GM23338 (cell line): Measurements from ENCODE around the gene NUDT15. TPM values are rescaled to one million over a fixed set of nuclear protein-coding genes. Genes with fewer than 3 reads are reported as not detected.

Experiments used
- ATAC-seq: fragments of 200-7000 bp; cut with Tn5 transposase; 3 replicates; pipeline ENCODE4 v1.9.1; 2020
- DNase-seq: peaks from one replicate; pipeline ENCODE4 v3.0.0-alpha.2; 2015; ENCODE audit warnings: low spot score
- H2AFZ ChIP-seq: fragments of 200-600 bp; sonication (generic); 2 replicates; pipeline ENCODE4 v1.8.0; 2016; ENCODE audit warnings: antibody characterized with exemption, mild to moderate bottlenecking, moderate library complexity
- H3F3A ChIP-seq: fragments of 200-600 bp; sonication (generic); replicated peaks from 2 replicates; pipeline ENCODE4 v1.8.0; 2017; ENCODE audit warnings: antibody characterized with exemption, mixed run types, low read depth
- H3K27ac ChIP-seq: fragments of 200-600 bp; sonication (generic); 2 replicates; pipeline ENCODE4 v1.6.1; 2016; ENCODE audit warnings: low read depth
- H3K27me3 ChIP-seq: fragments of 200-600 bp; sonication (generic); 2 replicates; pipeline ENCODE4 v1.8.0; 2016; ENCODE audit warnings: mild to moderate bottlenecking, mixed run types, moderate library complexity; ENCODE audit not compliant: insufficient read depth
- H3K36me3 ChIP-seq: fragments of 200-600 bp; sonication (generic); 2 replicates; pipeline ENCODE4 v1.8.0; 2016; ENCODE audit warnings: mild to moderate bottlenecking; ENCODE audit not compliant: insufficient read depth
- H3K4me1 ChIP-seq: fragments of 200-600 bp; sonication (generic); 2 replicates; pipeline ENCODE4 v1.8.0; 2016; ENCODE audit warnings: mild to moderate bottlenecking, moderate library complexity; ENCODE audit not compliant: insufficient read depth
- H3K4me2 ChIP-seq: fragments of 200-600 bp; sonication (generic); 2 replicates; pipeline ENCODE4 v1.7.1; 2017; ENCODE audit warnings: mixed run types
- H3K4me3 ChIP-seq: fragments of 200-600 bp; sonication (generic); 2 replicates; pipeline ENCODE4 v1.6.1; 2016; ENCODE audit warnings: mixed run types
- H3K79me2 ChIP-seq: fragments of 200-600 bp; sonication (generic); replicated peaks from 2 replicates; pipeline ENCODE4 v1.8.0; 2017; ENCODE audit warnings: mild to moderate bottlenecking; ENCODE audit not compliant: insufficient read depth
- H3K9me2 ChIP-seq: fragments of 200-600 bp; sonication (generic); 2 replicates; pipeline ENCODE4 v1.8.0; 2017; ENCODE audit not compliant: insufficient read depth
- H4K20me1 ChIP-seq: fragments of 200-600 bp; sonication (generic); replicated peaks from 2 replicates; pipeline ENCODE4 v1.8.0; 2017; ENCODE audit warnings: mild to moderate bottlenecking; ENCODE audit not compliant: insufficient read depth
- H3K27ac Mint-ChIP-seq: 2 replicates; pipeline ENCODE4 v1.8.0; 2020; ENCODE audit warnings: inconsistent platforms, mild to moderate bottlenecking, moderate library complexity, mixed read lengths
- H3K27me3 Mint-ChIP-seq: 3 replicates; pipeline ENCODE4 v1.8.0; 2022; ENCODE audit warnings: low read depth, mild to moderate bottlenecking, moderate library complexity, mixed read lengths, inconsistent platforms; ENCODE audit not compliant: insufficient read depth, poor library complexity
- H3K36me3 Mint-ChIP-seq: 3 replicates; pipeline ENCODE4 v1.8.0; 2021; ENCODE audit warnings: low read depth, mild to moderate bottlenecking, inconsistent platforms, moderate library complexity, mixed read lengths
- H3K4me1 Mint-ChIP-seq: 3 replicates; pipeline ENCODE4 v1.8.0; 2020; ENCODE audit warnings: mild to moderate bottlenecking, inconsistent platforms, mixed read lengths
- H3K4me3 Mint-ChIP-seq: 3 replicates; pipeline ENCODE4 v1.8.0; 2021; ENCODE audit warnings: moderate library complexity, mild to moderate bottlenecking, inconsistent platforms, mixed read lengths
- H3K9me3 Mint-ChIP-seq: 3 replicates; pipeline ENCODE4 v1.8.0; 2020; ENCODE audit warnings: moderate library complexity, mild to moderate bottlenecking, inconsistent platforms, mixed read lengths
- CREB1 ChIP-seq: fragments of 250-450 bp; sonication (Bioruptor Pico); IDR thresholded peaks from 2 replicates; pipeline ENCODE4 v1.5.0; 2020; ENCODE audit warnings: low read depth, mild to moderate bottlenecking, moderate library complexity
- CTCF ChIP-seq, 2 experiments: fragments of 200-600 bp in 1 of 2; sonication (generic) in 1 of 2; conservative IDR thresholded peaks; 2 replicates each; pipeline versions ENCODE4 v1.5.1 to v1.6.1; 2016 to 2017; ENCODE audit warnings: antibody characterized with exemption in 2 of 2, low read depth in 2 of 2, mild to moderate bottlenecking in 2 of 2, moderate library complexity in 1 of 2
- EZH2 ChIP-seq: fragments of 200-600 bp; sonication (generic); IDR thresholded peaks from one replicate; pipeline ENCODE4 v1.8.0; 2017; ENCODE audit warnings: antibody characterized with exemption, mild to moderate bottlenecking, low read depth; ENCODE audit not compliant: unreplicated experiment
- EZH2phosphoT487 ChIP-seq: fragments of 200-600 bp; sonication (generic); IDR thresholded peaks from one replicate; pipeline ENCODE4 v1.8.1; 2018; ENCODE audit warnings: antibody characterized with exemption; ENCODE audit not compliant: unreplicated experiment
- JUNB ChIP-seq: IDR thresholded peaks from one replicate; pipeline ENCODE4 v1.6.1; 2016; ENCODE audit warnings: antibody characterized with exemption; ENCODE audit not compliant: unreplicated experiment
- NANOG ChIP-seq: IDR thresholded peaks from 2 replicates; pipeline ENCODE4 v1.6.1; 2016; ENCODE audit warnings: antibody characterized with exemption, borderline replicate concordance
- POLR2AphosphoS5 ChIP-seq: IDR thresholded peaks from 2 replicates; pipeline ENCODE4 v1.6.1; 2016; ENCODE audit warnings: antibody characterized with exemption, low read depth
- REST ChIP-seq: IDR thresholded peaks from one replicate; pipeline ENCODE4 v1.6.1; 2018; ENCODE audit warnings: antibody characterized with exemption; ENCODE audit not compliant: unreplicated experiment
- STAT1 ChIP-seq: IDR thresholded peaks from one replicate; pipeline ENCODE4 v1.6.1; 2016; ENCODE audit warnings: antibody characterized with exemption; ENCODE audit not compliant: unreplicated experiment
- ZNF114 ChIP-seq: fragments of 250-450 bp; sonication (Bioruptor Pico); IDR thresholded peaks from 2 replicates; pipeline ENCODE4 v1.5.0; 2020; ENCODE audit warnings: mild to moderate bottlenecking, moderate library complexity
- ZNF331 ChIP-seq: fragments of 250-450 bp; sonication (Bioruptor Pico); IDR thresholded peaks from 2 replicates; pipeline ENCODE4 v1.5.0; 2020; ENCODE audit warnings: low read depth, mild to moderate bottlenecking, moderate library complexity
- ZNF462 ChIP-seq: fragments of 250-450 bp; sonication (Bioruptor Pico); IDR thresholded peaks from 2 replicates; pipeline ENCODE4 v1.5.0; 2020; ENCODE audit warnings: mild to moderate bottlenecking, moderate library complexity
- polyA plus RNA-seq: library from polyadenylated mRNA; unstranded; fragments of >200 nt; fragmentation: Nextera tagmentation; extraction: Ambion mirVana; gene quantifications from 2 replicates; pipeline ENCODE4 v1.2.1, GENCODE V29; 2016
- total RNA-seq: library from RNA; depleted of rRNA; stranded (reverse); fragments of >200 nt; shearing (Covaris generic); gene quantifications from 2 replicates; pipeline ENCODE4 v1.2.3, GENCODE V29; 2014
- TF ChIP-seq, protein P1 (sequence below): IDR thresholded peaks from 2 replicates; pipeline ENCODE4 v1.6.1; 2016; ENCODE audit warnings: antibody characterized with exemption

NUDT15 gene
- total and polyA plus RNA-seq, 2 experiments from 2014 or later, result 59.3 TPM

GRCh38 chr13:48072787-48073186, 35.3 kb downstream of the NUDT15 start:
- Histone ChIP-seq H3K36me3 (peaks cover 73% of the 10 kb centered on the region), H4K20me1 (no peaks in the 10 kb centered on the region)
- H3K27ac Mint-ChIP-seq, result no peak overlapping the region

More at GRCh38 chr13:48072787-48073186, 35.3 kb downstream of the NUDT15 start:
- DNase-seq, result no peak
- no peaks in the 10 kb centered on the region for H3K27me3 ChIP-seq
- TF ChIP-seq NANOG (no peak), EZH2 (no peak), STAT1 (no peak), CREB1 (CRISPR knock-in tag) (no peak), EZH2phosphoT487 (no peak), POLR2AphosphoS5 (no peak), CTCF (conservative IDR thresholded peaks at IDR 0.05; ENCODE audit: low read depth in 2 of 2) (no peak), REST (no peak), ZNF331 (no peak), ZNF462 (CRISPR knock-in tag) (no peak), ZNF114 (CRISPR knock-in tag) (no peak), JUNB (no peak)
- TF ChIP-seq, protein P1, sequence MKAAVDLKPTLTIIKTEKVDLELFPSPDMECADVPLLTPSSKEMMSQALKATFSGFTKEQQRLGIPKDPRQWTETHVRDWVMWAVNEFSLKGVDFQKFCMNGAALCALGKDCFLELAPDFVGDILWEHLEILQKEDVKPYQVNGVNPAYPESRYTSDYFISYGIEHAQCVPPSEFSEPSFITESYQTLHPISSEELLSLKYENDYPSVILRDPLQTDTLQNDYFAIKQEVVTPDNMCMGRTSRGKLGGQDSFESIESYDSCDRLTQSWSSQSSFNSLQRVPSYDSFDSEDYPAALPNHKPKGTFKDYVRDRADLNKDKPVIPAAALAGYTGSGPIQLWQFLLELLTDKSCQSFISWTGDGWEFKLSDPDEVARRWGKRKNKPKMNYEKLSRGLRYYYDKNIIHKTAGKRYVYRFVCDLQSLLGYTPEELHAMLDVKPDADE, result no peak
- H3K9me3 Mint-ChIP-seq, result peaks cover 72% of the 10 kb centered on the region
- ATAC-seq, result no peak
- H3K4me3 ChIP-seq, result no peak overlapping the region
- no peak overlapping the region for H3K4me2 ChIP-seq
- H3K9me2 ChIP-seq, result 0 out of 2 replicates have a peak, but pooled peaks cover 3% of the 10 kb centered on the region
- H3K36me3 Mint-ChIP-seq, result peaks cover 99% of the 10 kb centered on the region
- no peaks in the 10 kb centered on the region for H3F3A ChIP-seq
- no peak overlapping the region for H3K4me3 Mint-ChIP-seq
- no peak overlapping the region for H3K27ac ChIP-seq
- no peaks in the 10 kb centered on the region for H3K4me1 ChIP-seq
- no peaks in the 10 kb centered on the region for H3K4me1 Mint-ChIP-seq
- H3K27me3 Mint-ChIP-seq, result peaks cover 1% of the 10 kb centered on the region
- H2AFZ ChIP-seq, result no peak overlapping the region
- no peaks in the 10 kb centered on the region for H3K79me2 ChIP-seq
